SK-N-MC (cell line): ENCODE results near the gene DISC1.

ENCODE experiments used
- EZH2 ChIP-seq: fragments of 200-600 bp; sonication (generic); IDR thresholded peaks from one replicate; pipeline ENCODE4 v1.6.1; 2017; ENCODE audit warnings: antibody characterized with exemption
- POLR2AphosphoS5 ChIP-seq: IDR thresholded peaks from 2 replicates; pipeline ENCODE4 v1.6.1; 2012; ENCODE audit warnings: mild to moderate bottlenecking, low read depth, low read length, borderline replicate concordance

GRCh38 chr1:232037774-232038388 lies 411.3 kb downstream of the DISC1 start:
- TF ChIP-seq EZH2, result no peak
- no peak for TF ChIP-seq POLR2AphosphoS5
